PC-3 (cell line): ENCODE results near the gene CYBA. TPM values are rescaled to one million over a fixed set of nuclear protein-coding genes. Genes with fewer than 3 reads are reported as not detected.

Experiments used
- ATAC-seq: fragments of 200-7000 bp; cut with Tn5 transposase; 2 replicates; pipeline ENCODE4 v1.9.1; 2020; ENCODE audit warnings: mild to moderate bottlenecking, moderate library complexity
- BruUV-seq: library from RNA; stranded (reverse); fragments of 400-500 nt; replicated peaks from 2 replicates; lab custom pipeline; 2021; lab: Mats Ljungman, UMichigan
- CTCF ChIA-PET: fragments of 300-600 bp; sonication (Branson Sonifier 250); formaldehyde crosslinking; loops from one replicate; lab custom pipeline; 2022; ENCODE audit warnings: antibody characterized with exemption; lab: Charles Lee
- POLR2A ChIA-PET: fragments of 300-600 bp; sonication (Branson Sonifier 250); formaldehyde crosslinking; loops from one replicate; lab custom pipeline; 2022; ENCODE audit warnings: antibody characterized with exemption; ENCODE audit not compliant: unreplicated experiment; lab: Charles Lee
- DNase-seq: peaks from one replicate; pipeline ENCODE4 v3.0.0-alpha.2; 2015
- H2AFZ ChIP-seq: fragments of 300-600 bp; sonication (generic); 2 replicates; pipeline ENCODE4 v1.6.0; 2016; ENCODE audit warnings: antibody characterized with exemption, low read length
- H3F3A ChIP-seq: fragments of 300-600 bp; sonication (generic); one replicate; pipeline ENCODE4 v1.6.0; 2017; ENCODE audit warnings: antibody characterized with exemption, low read length, control low read depth, mild to moderate bottlenecking; ENCODE audit not compliant: unreplicated experiment
- H3K27ac ChIP-seq: fragments of 300-600 bp; sonication (generic); 2 replicates; pipeline ENCODE4 v1.5.1; 2016; ENCODE audit warnings: mild to moderate bottlenecking, low read length
- H3K27me3 ChIP-seq: fragments of 300-600 bp; sonication (generic); 2 replicates; pipeline ENCODE4 v1.6.1; 2016; ENCODE audit warnings: low read length, mixed read lengths
- H3K36me3 ChIP-seq: fragments of 300-600 bp; sonication (generic); 2 replicates; pipeline ENCODE4 v1.6.1; 2016; ENCODE audit warnings: low read depth, mixed run types, low read length, mixed read lengths
- H3K4me1 ChIP-seq: fragments of 300-600 bp; sonication (generic); 2 replicates; pipeline ENCODE4 v1.5.1; 2016; ENCODE audit warnings: low read length; ENCODE audit not compliant: insufficient read depth
- H3K4me2 ChIP-seq: fragments of 300-600 bp; sonication (generic); 2 replicates; pipeline ENCODE4 v1.6.0; 2016; ENCODE audit warnings: low read length
- H3K4me3 ChIP-seq: fragments of 300-600 bp; sonication (generic); 2 replicates; pipeline ENCODE4 v1.5.1; 2016; ENCODE audit warnings: mild to moderate bottlenecking, low read length, mixed read lengths
- H3K79me2 ChIP-seq: fragments of 300-600 bp; sonication (generic); 2 replicates; pipeline ENCODE4 v1.6.1; 2017; ENCODE audit warnings: low read length, mixed read lengths
- H3K9ac ChIP-seq: fragments of 300-600 bp; sonication (generic); 2 replicates; pipeline ENCODE4 v1.6.0; 2016; ENCODE audit warnings: mild to moderate bottlenecking, low read length
- H3K9me2 ChIP-seq: fragments of 300-600 bp; sonication (generic); replicated peaks from 2 replicates; pipeline ENCODE4 v1.6.1; 2016; ENCODE audit warnings: mixed run types, low read length, mixed read lengths
- H3K9me3 ChIP-seq: fragments of 300-600 bp; sonication (generic); 2 replicates; pipeline ENCODE4 v1.6.1; 2016; ENCODE audit warnings: low read length, mixed read lengths
- H4K20me1 ChIP-seq: fragments of 300-600 bp; sonication (generic); 2 replicates; pipeline ENCODE4 v1.6.1; 2016; ENCODE audit warnings: low read length, mixed read lengths
- CTCF ChIP-seq: fragments of 300-600 bp; sonication (generic); conservative IDR thresholded peaks from 2 replicates; pipeline ENCODE4 v1.5.1; 2017; ENCODE audit warnings: antibody characterized with exemption, low read depth, mild to moderate bottlenecking, low read length
- EZH2 ChIP-seq: fragments of 300-600 bp; sonication (generic); IDR thresholded peaks from one replicate; pipeline ENCODE4 v1.6.1; 2017; ENCODE audit warnings: antibody characterized with exemption, mild to moderate bottlenecking, low read length; ENCODE audit not compliant: unreplicated experiment
- EZH2phosphoT487 ChIP-seq: fragments of 300-600 bp; sonication (generic); IDR thresholded peaks from 2 replicates; pipeline ENCODE4 v1.6.1; 2018; ENCODE audit warnings: mild to moderate bottlenecking, antibody characterized with exemption, low read length, borderline replicate concordance
- intact Hi-C: fragments of 100-400 bp; cut with micrococcal nuclease; formaldehyde crosslinking; loops from 2 replicates; pipeline ENCODE4 v1.9.0; 2023
- total RNA-seq: library from RNA; depleted of rRNA; stranded (reverse); fragments of >200 nt; gene quantifications from 2 replicates; pipeline ENCODE4 v1.2.3, GENCODE V29; 2014

The CYBA gene
- total RNA-seq, 1 experiment from 2014 or later, result not detected

- Histone ChIP-seq H3K79me2 (0 out of 2 replicates have a peak, but pooled peaks cover 6% of the 10 kb centered on the region), H3K9me3 (no peaks in the 10 kb centered on the region), H3K4me3 (no peak overlapping the region), H3F3A (no peaks in the 10 kb centered on the region), H3K27me3 (no peaks in the 10 kb centered on the region), H4K20me1 (no peaks in the 10 kb centered on the region), H3K36me3 (peaks cover 8% of the 10 kb centered on the region; the same call in 1 of the 2 replicates), H3K9me2 (no peaks in the 10 kb centered on the region), H2AFZ (no peak overlapping the region), H3K27ac (no peak overlapping the region), H3K4me2 (no peak overlapping the region), H3K4me1 (no peaks in the 10 kb centered on the region), H3K9ac (no peak overlapping the region)
- intact Hi-C loops, result no loop called here
- no TSS peak for BruUV-seq
- CTCF ChIA-PET, result interaction anchor here (0.6 kb wide), 1 partner anchor 57 kb away, joined by 3 read pairs; no protein-coding TSS in a partner anchor
- ATAC-seq (no peak), DNase-seq (no peak)
- POLR2A ChIA-PET, result no interaction called here
- TF ChIP-seq EZH2, result no peak
- TF ChIP-seq CTCF, result no peak
- TF ChIP-seq EZH2phosphoT487, result no peak
Observed at GRCh38 chr16:88597856-88598491, 52.9 kb downstream of the CYBA start.

- ChIA-PET CTCF (no interaction called here), POLR2A (no interaction called here)
- TF ChIP-seq EZH2phosphoT487, result no peak
- no peak for TF ChIP-seq EZH2
- no peak for TF ChIP-seq CTCF
- Histone ChIP-seq H3K4me1 (no peaks in the 10 kb centered on the region), H3K4me2 (no peak overlapping the region), H3K9ac (no peak overlapping the region), H3K9me3 (no peaks in the 10 kb centered on the region), H3K4me3 (no peak overlapping the region), H3K27me3 (no peaks in the 10 kb centered on the region), H2AFZ (no peak overlapping the region), H3K27ac (no peak overlapping the region), H4K20me1 (no peaks in the 10 kb centered on the region), H3K9me2 (no peaks in the 10 kb centered on the region), H3K79me2 (peaks cover 11% of the 10 kb centered on the region; the same call in 1 of the 2 replicates), H3F3A (no peaks in the 10 kb centered on the region), H3K36me3 (peaks cover 10% of the 10 kb centered on the region; the same call in 1 of the 2 replicates)
- ATAC-seq (no peak), DNase-seq (no peak)
- no TSS peak for BruUV-seq
- intact Hi-C loops, result no loop called here
Observed at GRCh38 chr16:88596483-88596882, 54.4 kb downstream of the CYBA start.

GRCh38 chr16:88595921-88596320 is 54.9 kb downstream of the CYBA start:
- Histone ChIP-seq H3K79me2 (peaks cover 11% of the 10 kb centered on the region; the same call in 1 of the 2 replicates), H3K9me3 (no peaks in the 10 kb centered on the region), H3K27ac (no peak overlapping the region), H3K36me3 (peaks cover 10% of the 10 kb centered on the region; the same call in 1 of the 2 replicates), H3K9me2 (no peaks in the 10 kb centered on the region), H3K27me3 (no peaks in the 10 kb centered on the region), H3K4me1 (no peaks in the 10 kb centered on the region), H2AFZ (no peak overlapping the region), H3K4me3 (no peak overlapping the region), H4K20me1 (no peaks in the 10 kb centered on the region), H3K9ac (no peak overlapping the region), H3F3A (no peaks in the 10 kb centered on the region), H3K4me2 (no peak overlapping the region)
- no TSS peak for BruUV-seq
- DNase-seq, result no peak
- CTCF ChIA-PET, result no interaction called here
- no peak for ATAC-seq
- POLR2A ChIA-PET, result no interaction called here
- TF ChIP-seq CTCF (no peak), EZH2phosphoT487 (no peak), EZH2 (no peak)
- intact Hi-C loops, result no loop called here
